GM19452 (cell line): Measurements from ENCODE around the gene GUCY1A2.
A peak's percentile ranks its signal among the peaks of the same experiment; 100 is the strongest.
"Not testable (repeated sequence)": the region's sequence is repeated elsewhere in the genome, so short reads cannot be mapped to it uniquely, and the experiment has no call there.

Experiments
- ATAC-seq: cut with Tn5 transposase; IDR thresholded peaks from one replicate; pipeline ENCODE4 v1.9.1; 2021; ENCODE audit not compliant: unreplicated experiment

Gene GUCY1A2

GRCh38 chr11:107018219-107018901 is at the start of gene GUCY1A2:
Gene GUCY1A2, minus strand, starts transcription at chr11:107018476. Its CDS starts 421 bp downstream, at chr11:107018055.
- peak; percentile 26 for ATAC-seq

GRCh38 chr11:107054391-107054790 is 36.1 kb upstream of the GUCY1A2 start:
- ATAC-seq = no peak

- ATAC-seq = not testable (repeated sequence)
Observed at GRCh38 chr11:107051332-107051731, 33.1 kb upstream of the GUCY1A2 start.

GRCh38 chr11:107050899-107051298 is 32.6 kb upstream of the GUCY1A2 start:
- ATAC-seq = not testable (repeated sequence)

- ATAC-seq = no peak
Observed at GRCh38 chr11:107050121-107050520, 31.8 kb upstream of the GUCY1A2 start.

- no peak for ATAC-seq
Observed at GRCh38 chr11:107044503-107044902, 26.2 kb upstream of the GUCY1A2 start.

- ATAC-seq = peak; percentile 76
Observed at GRCh38 chr11:107043242-107044006, 25.1 kb upstream of the GUCY1A2 start.

GRCh38 chr11:107042748-107043147 is 24.5 kb upstream of the GUCY1A2 start:
- no peak for ATAC-seq

GRCh38 chr11:107041088-107041444 is 22.8 kb upstream of the GUCY1A2 start:
- peak; percentile 57 for ATAC-seq

- ATAC-seq = no peak
Observed at GRCh38 chr11:107040433-107041087, 22.3 kb upstream of the GUCY1A2 start.

- ATAC-seq = no peak
Observed at GRCh38 chr11:107025673-107026072, 7.4 kb upstream of the GUCY1A2 start.

- no peak for ATAC-seq
Observed at GRCh38 chr11:107020594-107020993, 2.3 kb upstream of the GUCY1A2 start.

- no peak for ATAC-seq
Observed at GRCh38 chr11:107018902-107019493, 722 bp upstream of the GUCY1A2 start.

- peak; percentile 63 for ATAC-seq
Observed at GRCh38 chr11:107017433-107018218, 650 bp downstream of the GUCY1A2 start.

- no peak for ATAC-seq
Observed at GRCh38 chr11:107017104-107017432, 1.2 kb downstream of the GUCY1A2 start.

- no peak for ATAC-seq
Observed at GRCh38 chr11:107014871-107015270, 3.4 kb downstream of the GUCY1A2 start.

- no peak for ATAC-seq
Observed at GRCh38 chr11:107011977-107012376, 6.3 kb downstream of the GUCY1A2 start.

- no peak for ATAC-seq
Observed at GRCh38 chr11:107009190-107009589, 9.1 kb downstream of the GUCY1A2 start.

- no peak for ATAC-seq
Observed at GRCh38 chr11:107006076-107006833, 12.0 kb downstream of the GUCY1A2 start.

GRCh38 chr11:106999196-106999595 is 19.1 kb downstream of the GUCY1A2 start:
- ATAC-seq = no peak
